OCI-LY7 (cell line): ENCODE measurements around the gene BLTP3B. TPM values are rescaled to one million over a fixed set of nuclear protein-coding genes. Genes with fewer than 3 reads are reported as not detected.

Source experiments
- BruUV-seq: library from RNA; stranded (reverse); fragments of 400-500 nt; replicated peaks from 2 replicates; lab custom pipeline; 2021; lab: Mats Ljungman, UMichigan
- CTCF ChIA-PET: fragments of 300-600 bp; sonication (Branson Sonifier 250); formaldehyde crosslinking; loops from one replicate; lab custom pipeline; 2022; ENCODE audit warnings: antibody characterized with exemption; ENCODE audit not compliant: unreplicated experiment; lab: Charles Lee
- POLR2A ChIA-PET: fragments of 300-600 bp; sonication (Branson Sonifier 250); formaldehyde crosslinking; loops from one replicate; lab custom pipeline; 2022; ENCODE audit warnings: antibody characterized with exemption; lab: Charles Lee
- DNase-seq: peaks from one replicate; pipeline ENCODE4 v3.0.0-alpha.2; 2015; ENCODE audit warnings: low spot score
- H2AFZ ChIP-seq: fragments of 200-600 bp; sonication (generic), shearing (Covaris generic); 2 replicates; pipeline ENCODE4 v1.6.1; 2014; ENCODE audit warnings: mild to moderate bottlenecking, antibody characterized with exemption, low read length, moderate library complexity
- H3K27ac ChIP-seq: fragments of 200-600 bp; sonication (generic); 2 replicates; pipeline ENCODE4 v1.5.1; 2014; ENCODE audit warnings: mixed run types, low read depth, mild to moderate bottlenecking, moderate library complexity, low read length, inconsistent platforms; ENCODE audit not compliant: poor library complexity, severe bottlenecking
- H3K36me3 ChIP-seq: fragments of 200-600 bp; sonication (generic); 2 replicates; pipeline ENCODE4 v1.6.1; 2014; ENCODE audit warnings: mild to moderate bottlenecking, antibody characterized with exemption, low read length, moderate library complexity, mixed read lengths; ENCODE audit not compliant: insufficient read depth
- H3K4me1 ChIP-seq: fragments of 200-600 bp; sonication (generic); 2 replicates; pipeline ENCODE4 v1.5.1; 2014; ENCODE audit warnings: mild to moderate bottlenecking, low read length; ENCODE audit not compliant: insufficient read depth, poor library complexity, severe bottlenecking
- H3K4me2 ChIP-seq: fragments of 200-600 bp; sonication (generic); 2 replicates; pipeline ENCODE4 v1.6.1; 2014; ENCODE audit warnings: mild to moderate bottlenecking, low read length
- H3K4me3 ChIP-seq: fragments of 200-600 bp; sonication (generic); 2 replicates; pipeline ENCODE4 v1.5.1; 2014; ENCODE audit warnings: mild to moderate bottlenecking, low read depth, low read length; ENCODE audit not compliant: poor library complexity, severe bottlenecking
- H3K79me2 ChIP-seq: fragments of 200-600 bp; sonication (generic); 2 replicates; pipeline ENCODE4 v1.6.1; 2016; ENCODE audit warnings: low read depth, mild to moderate bottlenecking, low read length, moderate library complexity, mixed read lengths; ENCODE audit not compliant: insufficient read depth
- H3K9me2 ChIP-seq: fragments of 200-600 bp; sonication (generic); 2 replicates; pipeline ENCODE4 v1.6.1; 2016; ENCODE audit warnings: mild to moderate bottlenecking, low read length, mixed read lengths; ENCODE audit not compliant: insufficient read depth
- H3K9me3 ChIP-seq: fragments of 200-600 bp; sonication (generic); 2 replicates; pipeline ENCODE4 v1.6.1; 2014; ENCODE audit warnings: mild to moderate bottlenecking, mixed run types, low read length, mixed read lengths
- H4K20me1 ChIP-seq: fragments of 200-600 bp; sonication (generic); 2 replicates; pipeline ENCODE4 v1.6.1; 2014; ENCODE audit warnings: mild to moderate bottlenecking, antibody characterized with exemption, low read length, moderate library complexity, mixed read lengths; ENCODE audit not compliant: insufficient read depth
- EZH2phosphoT487 ChIP-seq: fragments of 200-600 bp; sonication (generic); IDR thresholded peaks from 2 replicates; pipeline ENCODE4 v1.6.1; 2018; ENCODE audit warnings: low read depth, borderline replicate concordance, mild to moderate bottlenecking, mixed run types, antibody characterized with exemption, low read length, moderate library complexity, mixed read lengths
- intact Hi-C: fragments of 100-400 bp; cut with micrococcal nuclease; formaldehyde crosslinking; loops from one replicate; pipeline ENCODE4 v1.10.0; 2022; ENCODE audit not compliant: unreplicated experiment
- total RNA-seq, 2 experiments: library from RNA; depleted of rRNA in 1 of 2; stranded (reverse); fragments of >200 nt in 1 of 2; shearing (Covaris generic) in 1 of 2; gene quantifications; 2 replicates each; pipeline ENCODE4 v1.2.3, GENCODE V29; 2014 to 2022
- TF ChIP-seq, protein P1 (sequence below): fragments of 200-600 bp; sonication (generic); conservative IDR thresholded peaks from 2 replicates; pipeline ENCODE4 v1.5.1; 2014; ENCODE audit warnings: mild to moderate bottlenecking, antibody characterized with exemption, low read length, moderate library complexity, mixed read lengths

The BLTP3B gene
- total RNA-seq, 2 experiments from 2014 or later = 18.9 to 20.2 TPM

DNA sequence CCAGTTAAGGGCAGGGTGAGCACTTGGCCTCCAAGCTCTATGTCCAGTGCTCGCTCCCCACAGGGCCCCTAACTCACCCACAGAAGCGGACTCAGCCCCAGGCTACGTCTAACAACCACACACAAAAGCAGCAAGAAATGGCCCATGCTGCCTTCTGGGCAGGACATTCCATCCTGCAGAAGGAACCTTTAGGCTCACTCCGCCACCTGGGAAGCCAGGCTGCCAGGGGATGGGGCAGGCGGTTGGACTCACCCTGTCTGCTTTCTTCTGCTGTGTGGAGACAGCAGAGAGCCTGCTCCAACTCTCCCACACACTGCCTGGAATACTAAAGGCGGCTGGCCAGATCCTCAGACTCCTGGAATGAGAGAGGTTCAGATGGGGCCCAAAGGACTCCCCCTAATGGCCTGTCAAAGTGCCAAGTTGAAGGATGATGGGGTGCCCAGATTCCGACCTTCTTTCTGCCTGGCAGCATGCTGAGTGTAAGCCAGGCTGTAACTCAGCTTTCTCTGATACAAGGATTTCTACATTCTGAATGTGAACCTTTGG is 27.7 kb upstream of the BLTP3B start:
- Histone ChIP-seq H2AFZ (no peak overlapping the region), H3K79me2 (no peaks in the 10 kb centered on the region), H3K27ac (no peak overlapping the region), H3K36me3 (peaks cover 34% of the 10 kb centered on the region), H3K4me3 (no peak overlapping the region), H3K4me2 (no peak overlapping the region), H3K9me2 (no peaks in the 10 kb centered on the region), H3K9me3 (no peaks in the 10 kb centered on the region), H4K20me1 (no peaks in the 10 kb centered on the region), H3K4me1 (no peaks in the 10 kb centered on the region)
- BruUV-seq = no TSS peak
- TF ChIP-seq, protein P1, sequence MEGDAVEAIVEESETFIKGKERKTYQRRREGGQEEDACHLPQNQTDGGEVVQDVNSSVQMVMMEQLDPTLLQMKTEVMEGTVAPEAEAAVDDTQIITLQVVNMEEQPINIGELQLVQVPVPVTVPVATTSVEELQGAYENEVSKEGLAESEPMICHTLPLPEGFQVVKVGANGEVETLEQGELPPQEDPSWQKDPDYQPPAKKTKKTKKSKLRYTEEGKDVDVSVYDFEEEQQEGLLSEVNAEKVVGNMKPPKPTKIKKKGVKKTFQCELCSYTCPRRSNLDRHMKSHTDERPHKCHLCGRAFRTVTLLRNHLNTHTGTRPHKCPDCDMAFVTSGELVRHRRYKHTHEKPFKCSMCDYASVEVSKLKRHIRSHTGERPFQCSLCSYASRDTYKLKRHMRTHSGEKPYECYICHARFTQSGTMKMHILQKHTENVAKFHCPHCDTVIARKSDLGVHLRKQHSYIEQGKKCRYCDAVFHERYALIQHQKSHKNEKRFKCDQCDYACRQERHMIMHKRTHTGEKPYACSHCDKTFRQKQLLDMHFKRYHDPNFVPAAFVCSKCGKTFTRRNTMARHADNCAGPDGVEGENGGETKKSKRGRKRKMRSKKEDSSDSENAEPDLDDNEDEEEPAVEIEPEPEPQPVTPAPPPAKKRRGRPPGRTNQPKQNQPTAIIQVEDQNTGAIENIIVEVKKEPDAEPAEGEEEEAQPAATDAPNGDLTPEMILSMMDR = no peak
- TF ChIP-seq EZH2phosphoT487 = no peak
- intact Hi-C loops = no loop called here
- ChIA-PET POLR2A (interaction anchor here (0.9 kb wide), 1 partner anchor 23 kb away, joined by 4 read pairs; no protein-coding TSS in a partner anchor), CTCF (no interaction called here)
- no peak for DNase-seq

DNA sequence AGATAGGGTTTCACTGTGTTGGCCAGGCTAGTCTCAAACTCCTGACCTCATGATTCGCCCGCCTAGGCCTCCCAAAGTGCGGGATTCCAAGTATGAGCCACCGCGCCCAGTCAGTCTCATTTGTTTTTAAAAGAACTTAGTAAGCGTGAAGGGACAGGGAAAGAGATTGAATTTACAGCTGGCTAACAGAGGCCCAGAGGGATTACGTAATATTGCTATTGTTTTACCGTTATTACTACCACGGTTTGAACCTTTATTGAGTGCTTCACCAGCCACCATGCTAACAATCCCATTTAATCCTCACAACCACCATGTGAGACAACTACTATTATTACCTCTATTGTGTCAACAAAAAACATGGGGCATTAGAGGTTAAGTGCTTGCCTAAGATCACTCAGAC is 26.7 kb upstream of the BLTP3B start:
- no TSS peak for BruUV-seq
- no peaks in the 10 kb centered on the region for H3K9me2 ChIP-seq
- DNase-seq = no peak
- no peak overlapping the region for H3K27ac ChIP-seq
- H3K9me3 ChIP-seq = no peaks in the 10 kb centered on the region
- no peaks in the 10 kb centered on the region for H4K20me1 ChIP-seq
- TF ChIP-seq, protein P1 = no peak
- TF ChIP-seq EZH2phosphoT487 = no peak
- H3K4me2 ChIP-seq = no peak overlapping the region
- ChIA-PET CTCF (no interaction called here), POLR2A (interaction anchor here (0.6 kb wide), 1 partner anchor 32 kb away, joined by 4 read pairs; no protein-coding TSS in a partner anchor)
- H2AFZ ChIP-seq = no peak overlapping the region
- H3K4me1 ChIP-seq = no peaks in the 10 kb centered on the region
- intact Hi-C loops = no loop called here
- H3K36me3 ChIP-seq = peaks cover 33% of the 10 kb centered on the region
- H3K4me3 ChIP-seq = no peak overlapping the region
- no peaks in the 10 kb centered on the region for H3K79me2 ChIP-seq

GRCh38 chr12:100168562-100168961 is 25.9 kb upstream of the BLTP3B start:
- no peaks in the 10 kb centered on the region for H3K9me2 ChIP-seq
- H3K4me2 ChIP-seq = no peak overlapping the region
- no peaks in the 10 kb centered on the region for H3K79me2 ChIP-seq
- no peak overlapping the region for H2AFZ ChIP-seq
- H3K4me1 ChIP-seq = no peaks in the 10 kb centered on the region
- no peak overlapping the region for H3K27ac ChIP-seq
- no peaks in the 10 kb centered on the region for H3K9me3 ChIP-seq
- no TSS peak for BruUV-seq
- POLR2A ChIA-PET = no interaction called here
- no peak for TF ChIP-seq EZH2phosphoT487
- TF ChIP-seq, protein P1 = no peak
- CTCF ChIA-PET = no interaction called here
- intact Hi-C loops = no loop called here
- no peak for DNase-seq
- no peak overlapping the region for H3K4me3 ChIP-seq
- no peaks in the 10 kb centered on the region for H4K20me1 ChIP-seq
- peaks cover 28% of the 10 kb centered on the region for H3K36me3 ChIP-seq
